Muscle layer of colon (tissue), 2 donors: Measurements from ENCODE around the gene NBPF1.
"Not testable (repeated sequence)": the region's sequence is repeated elsewhere in the genome, so short reads cannot be mapped to it uniquely, and the experiment has no call there.

Source experiments
- H3K27ac ChIP-seq: one replicate; pipeline ENCODE4 v1.7.0; 2013; ENCODE audit warnings: low read depth, mild to moderate bottlenecking, low read length, moderate library complexity
- H3K27me3 ChIP-seq, 2 donors: one replicate each; pipeline ENCODE4 v1.7.0; 2013; ENCODE audit warnings: low read length in 2 of 2, mild to moderate bottlenecking in 2 of 2; ENCODE audit not compliant: insufficient read depth in 2 of 2, control insufficient read depth in 1 of 2
- H3K36me3 ChIP-seq: one replicate; pipeline ENCODE4 v1.7.0; 2013; ENCODE audit warnings: mild to moderate bottlenecking, low read length; ENCODE audit not compliant: insufficient read depth
- H3K4me1 ChIP-seq: one replicate; pipeline ENCODE4 v1.7.0; 2013; ENCODE audit warnings: mild to moderate bottlenecking, low read length; ENCODE audit not compliant: insufficient read depth
- H3K4me3 ChIP-seq, 2 donors: one replicate each; pipeline ENCODE4 v1.7.0; 2013; ENCODE audit warnings: low read length in 2 of 2, low read depth in 1 of 2, mild to moderate bottlenecking in 1 of 2, moderate library complexity in 1 of 2
- H3K9ac ChIP-seq: one replicate; pipeline ENCODE4 v1.7.0; 2013; ENCODE audit warnings: low read length
- H3K9me3 ChIP-seq: one replicate; pipeline ENCODE4 v1.7.0; 2013; ENCODE audit warnings: mild to moderate bottlenecking, low read length
- donor health status: abdominal sarcoma.
- donor health status: Adenocarcinoma of cecum.

The NBPF1 gene

GRCh38 chr1:16606666-16607432 is 6.5 kb downstream of the NBPF1 start:
- H3K9ac ChIP-seq, H3K4me1 ChIP-seq, H3K4me3 ChIP-seq, H3K27me3 ChIP-seq, H3K27ac ChIP-seq, H3K9me3 ChIP-seq: not testable (repeated sequence)
- H3K36me3 ChIP-seq, result peaks cover 38% of the 10 kb centered on the region

GRCh38 chr1:16605532-16606505 is 7.5 kb downstream of the NBPF1 start:
- no peak overlapping the region for H3K27ac ChIP-seq
- H3K9ac ChIP-seq, result no peak overlapping the region
- H3K4me1 ChIP-seq, result no peaks in the 10 kb centered on the region
- no peaks in the 10 kb centered on the region for H3K9me3 ChIP-seq
- peaks cover 38% of the 10 kb centered on the region for H3K36me3 ChIP-seq
- no peak overlapping the region for H3K4me3 ChIP-seq
- no peaks in the 10 kb centered on the region for H3K27me3 ChIP-seq

DNA sequence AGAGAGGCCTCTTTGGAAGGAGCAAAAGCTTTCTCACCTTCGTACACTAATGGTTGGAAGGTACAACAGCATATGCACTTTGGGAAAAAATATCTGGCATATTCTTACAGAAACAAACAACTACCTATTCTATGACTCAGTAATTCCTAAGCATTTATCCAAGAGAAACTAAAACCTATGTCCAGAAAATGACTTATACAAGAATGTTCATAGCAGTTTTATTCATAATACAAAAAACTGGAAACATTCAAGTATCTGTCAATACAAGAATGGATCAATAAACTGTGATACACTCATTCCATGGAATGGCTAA is 8.2 kb downstream of the NBPF1 start:
- Histone ChIP-seq H3K27ac (no peak overlapping the region), H3K4me1 (no peaks in the 10 kb centered on the region), H3K36me3 (peaks cover 38% of the 10 kb centered on the region), H3K9ac (no peak overlapping the region), H3K9me3 (no peaks in the 10 kb centered on the region), H3K4me3 (no peak overlapping the region), H3K27me3 (no peaks in the 10 kb centered on the region)

GRCh38 chr1:16604514-16605212 is 8.7 kb downstream of the NBPF1 start:
- not testable (repeated sequence) for H3K9me3 ChIP-seq, H3K4me3 ChIP-seq, H3K4me1 ChIP-seq, H3K27ac ChIP-seq, H3K27me3 ChIP-seq, H3K9ac ChIP-seq
- peaks cover 38% of the 10 kb centered on the region for H3K36me3 ChIP-seq

- not testable (repeated sequence) for H3K4me3 ChIP-seq, H3K9me3 ChIP-seq, H3K27me3 ChIP-seq, H3K27ac ChIP-seq, H3K9ac ChIP-seq, H3K4me1 ChIP-seq
- peaks cover 38% of the 10 kb centered on the region for H3K36me3 ChIP-seq
These were observed 9.7 kb downstream of the NBPF1 start for GRCh38 chr1:16603623-16604022.

- H3K4me3 ChIP-seq, H3K27ac ChIP-seq, H3K27me3 ChIP-seq, H3K9me3 ChIP-seq, H3K9ac ChIP-seq, H3K4me1 ChIP-seq: not testable (repeated sequence)
- H3K36me3 ChIP-seq, result peaks cover 27% of the 10 kb centered on the region
These were observed 10.9 kb downstream of the NBPF1 start for GRCh38 chr1:16602336-16603011.

DNA sequence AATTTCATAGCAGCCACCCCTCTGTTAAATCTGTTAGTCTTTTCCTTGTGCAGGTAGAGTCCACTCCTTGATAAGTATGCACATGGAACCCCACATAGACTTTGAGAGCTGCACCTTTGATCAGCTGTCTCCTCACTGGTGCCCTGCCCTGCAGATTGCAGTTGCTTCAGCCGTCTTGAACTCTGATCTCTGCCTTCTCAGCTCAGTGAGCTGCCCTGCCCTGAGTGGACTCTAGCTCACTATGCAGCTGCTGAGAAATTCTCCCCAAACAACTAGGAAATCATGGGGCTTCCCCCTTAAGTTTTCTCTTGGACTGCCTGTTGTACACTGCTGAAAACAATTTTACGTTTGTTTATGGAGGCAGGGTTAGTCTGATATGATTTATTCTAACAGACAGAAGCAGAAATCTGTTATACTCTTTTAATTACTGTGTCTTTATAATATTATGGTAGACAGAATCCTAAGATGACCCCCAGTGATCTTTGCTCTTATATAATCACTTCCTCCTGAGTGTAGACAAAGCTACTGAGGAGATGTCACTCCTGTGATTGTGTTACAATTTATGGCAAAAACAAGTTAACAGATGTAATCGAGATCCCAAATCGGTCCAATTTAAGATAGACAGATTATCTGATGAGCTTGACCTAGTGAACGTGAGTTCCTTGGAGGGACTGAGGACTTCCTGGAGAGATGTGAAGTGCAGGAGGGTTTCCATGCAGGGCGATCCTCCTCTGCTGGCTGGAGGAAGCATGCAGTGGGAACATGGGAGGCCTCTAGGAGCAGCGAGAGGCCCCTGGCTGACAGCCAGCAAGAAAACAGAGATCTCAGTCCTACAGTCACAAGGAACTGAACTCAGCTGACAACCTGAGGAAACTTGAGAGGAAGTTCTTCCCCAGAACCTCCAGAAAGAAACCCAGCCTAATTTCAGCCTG is 12.2 kb downstream of the NBPF1 start:
- H3K27ac ChIP-seq, H3K4me3 ChIP-seq, H3K9me3 ChIP-seq, H3K9ac ChIP-seq, H3K27me3 ChIP-seq, H3K4me1 ChIP-seq: not testable (repeated sequence)
- H3K36me3 ChIP-seq, result peaks cover 13% of the 10 kb centered on the region

DNA sequence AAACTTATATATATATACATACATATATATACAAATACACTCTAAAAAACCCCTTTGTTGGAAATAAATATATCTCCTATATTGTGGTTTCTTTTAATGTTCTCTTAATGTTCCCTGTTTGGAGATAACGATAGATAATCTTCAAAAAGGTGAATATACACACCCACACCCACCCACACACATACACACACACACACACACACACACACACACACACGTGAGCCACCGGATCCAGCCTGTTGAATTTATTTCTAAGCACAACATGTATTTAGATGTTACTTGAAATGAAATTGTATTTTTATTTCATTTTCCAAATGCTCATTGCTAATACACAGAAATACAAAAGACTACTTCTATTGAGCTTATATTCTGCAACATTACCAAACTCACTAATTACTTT is 14.0 kb downstream of the NBPF1 start:
- not testable (repeated sequence) for H3K9ac ChIP-seq, H3K27me3 ChIP-seq, H3K27ac ChIP-seq, H3K36me3 ChIP-seq, H3K4me1 ChIP-seq, H3K9me3 ChIP-seq, H3K4me3 ChIP-seq

GRCh38 chr1:16595216-16595615 is 18.1 kb downstream of the NBPF1 start:
- H3K9me3 ChIP-seq, H3K27me3 ChIP-seq, H3K4me1 ChIP-seq, H3K27ac ChIP-seq, H3K9ac ChIP-seq, H3K36me3 ChIP-seq, H3K4me3 ChIP-seq: not testable (repeated sequence)

- H3K4me1 ChIP-seq, H3K9ac ChIP-seq, H3K9me3 ChIP-seq, H3K4me3 ChIP-seq, H3K36me3 ChIP-seq, H3K27me3 ChIP-seq, H3K27ac ChIP-seq: not testable (repeated sequence)
These were observed 21.5 kb downstream of the NBPF1 start for GRCh38 chr1:16591845-16592244.
